WERI-Rb-1 (cell line): ENCODE results near the gene SIX5.
"Not testable (repeated sequence)": the region's sequence is repeated elsewhere in the genome, so short reads cannot be mapped to it uniquely, and the experiment has no call there.

ENCODE experiments used
- DNase-seq: peaks from one replicate; pipeline ENCODE4 v3.0.0-alpha.2; 2020
- H3K27ac ChIP-seq: fragments of 250-450 bp; sonication (Bioruptor Pico); 2 replicates; pipeline ENCODE4 v1.5.1; 2020; ENCODE audit warnings: mild to moderate bottlenecking, moderate library complexity
- H3K27me3 ChIP-seq: fragments of 250-450 bp; sonication (Bioruptor Pico); 2 replicates; pipeline ENCODE4 v1.5.1; 2021; ENCODE audit warnings: mild to moderate bottlenecking, low read depth, moderate library complexity; ENCODE audit not compliant: insufficient read depth, severe bottlenecking
- H3K36me3 ChIP-seq: fragments of 250-450 bp; sonication (Bioruptor Pico); 2 replicates; pipeline ENCODE4 v1.5.1; 2020; ENCODE audit warnings: mild to moderate bottlenecking, moderate library complexity
- H3K4me3 ChIP-seq: 2 replicates; pipeline ENCODE4 v1.5.1; 2011; ENCODE audit warnings: low read depth, mild to moderate bottlenecking, control low read depth, low read length
- H3K9me3 ChIP-seq: fragments of 250-450 bp; sonication (Bioruptor Pico); 2 replicates; pipeline ENCODE4 v1.5.1; 2021; ENCODE audit warnings: mild to moderate bottlenecking, moderate library complexity; ENCODE audit not compliant: severe bottlenecking
- TF ChIP-seq, protein P1 (sequence below): IDR thresholded peaks from 2 replicates; pipeline ENCODE4 v1.5.1; 2011; ENCODE audit warnings: low read depth, mild to moderate bottlenecking, control low read depth, inconsistent platforms, low read length

The SIX5 gene

GRCh38 chr19:45804959-45805230 is 35.8 kb upstream of the SIX5 start:
- Histone ChIP-seq H3K27me3 (no peaks in the 10 kb centered on the region), H3K27ac (no peak overlapping the region), H3K4me3 (no peak overlapping the region), H3K9me3 (no peaks in the 10 kb centered on the region), H3K36me3 (no peaks in the 10 kb centered on the region)
- TF ChIP-seq, protein P1, sequence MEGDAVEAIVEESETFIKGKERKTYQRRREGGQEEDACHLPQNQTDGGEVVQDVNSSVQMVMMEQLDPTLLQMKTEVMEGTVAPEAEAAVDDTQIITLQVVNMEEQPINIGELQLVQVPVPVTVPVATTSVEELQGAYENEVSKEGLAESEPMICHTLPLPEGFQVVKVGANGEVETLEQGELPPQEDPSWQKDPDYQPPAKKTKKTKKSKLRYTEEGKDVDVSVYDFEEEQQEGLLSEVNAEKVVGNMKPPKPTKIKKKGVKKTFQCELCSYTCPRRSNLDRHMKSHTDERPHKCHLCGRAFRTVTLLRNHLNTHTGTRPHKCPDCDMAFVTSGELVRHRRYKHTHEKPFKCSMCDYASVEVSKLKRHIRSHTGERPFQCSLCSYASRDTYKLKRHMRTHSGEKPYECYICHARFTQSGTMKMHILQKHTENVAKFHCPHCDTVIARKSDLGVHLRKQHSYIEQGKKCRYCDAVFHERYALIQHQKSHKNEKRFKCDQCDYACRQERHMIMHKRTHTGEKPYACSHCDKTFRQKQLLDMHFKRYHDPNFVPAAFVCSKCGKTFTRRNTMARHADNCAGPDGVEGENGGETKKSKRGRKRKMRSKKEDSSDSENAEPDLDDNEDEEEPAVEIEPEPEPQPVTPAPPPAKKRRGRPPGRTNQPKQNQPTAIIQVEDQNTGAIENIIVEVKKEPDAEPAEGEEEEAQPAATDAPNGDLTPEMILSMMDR = no peak
- no peak for DNase-seq

GRCh38 chr19:45804140-45804958 is 35.3 kb upstream of the SIX5 start:
- TF ChIP-seq, protein P1 = no peak
- Histone ChIP-seq H3K27ac (no peak overlapping the region), H3K36me3 (no peaks in the 10 kb centered on the region), H3K27me3 (no peaks in the 10 kb centered on the region), H3K4me3 (no peak overlapping the region), H3K9me3 (no peaks in the 10 kb centered on the region)
- DNase-seq = no peak

GRCh38 chr19:45801603-45802175 is 32.6 kb upstream of the SIX5 start:
- no peaks in the 10 kb centered on the region for H3K27me3 ChIP-seq
- no peak for DNase-seq
- TF ChIP-seq, protein P1 = no peak
- no peaks in the 10 kb centered on the region for H3K36me3 ChIP-seq
- H3K27ac ChIP-seq = no peak overlapping the region
- no peaks in the 10 kb centered on the region for H3K9me3 ChIP-seq
- H3K4me3 ChIP-seq = no peak overlapping the region

GRCh38 chr19:45800070-45800553 is 31.1 kb upstream of the SIX5 start:
- no peaks in the 10 kb centered on the region for H3K36me3 ChIP-seq
- TF ChIP-seq, protein P1 = no peak
- no peaks in the 10 kb centered on the region for H3K27me3 ChIP-seq
- DNase-seq = no peak
- no peaks in the 10 kb centered on the region for H3K9me3 ChIP-seq
- H3K4me3 ChIP-seq = no peak overlapping the region
- H3K27ac ChIP-seq = no peak overlapping the region

- H3K36me3 ChIP-seq, H3K9me3 ChIP-seq, H3K4me3 ChIP-seq, H3K27me3 ChIP-seq, H3K27ac ChIP-seq, DNase-seq: not testable (repeated sequence)
These were observed 30.5 kb upstream of the SIX5 start for GRCh38 chr19:45799541-45799940.

GRCh38 chr19:45798995-45799517 is 30.0 kb upstream of the SIX5 start:
- no peak overlapping the region for H3K27ac ChIP-seq
- TF ChIP-seq, protein P1 = peak; percentile 54
- DNase-seq = peak; percentile 55

More at GRCh38 chr19:45798995-45799517, 30.0 kb upstream of the SIX5 start:
- Histone ChIP-seq H3K27me3 (no peaks in the 10 kb centered on the region), H3K4me3 (no peak overlapping the region), H3K36me3 (no peaks in the 10 kb centered on the region), H3K9me3 (no peaks in the 10 kb centered on the region)
